Dermis microvascular lymphatic vessel endothelial cell (primary cell): ENCODE data around the gene PRKN. TPM values are rescaled to one million over a fixed set of nuclear protein-coding genes. Genes with fewer than 3 reads are reported as not detected.

Experiments
- DNase-seq, 2 donors: peaks; one replicate each; pipeline versions ENCODE4 v3.0.0 to v3.0.0-alpha.2; 2010; ENCODE audit warnings: low read depth in 2 of 2
- total RNA-seq: library from RNA; depleted of rRNA; stranded (reverse); fragments of >200 nt; gene quantifications from 2 replicates; pipeline ENCODE4 v1.2.1, GENCODE V29; 2014

The PRKN gene
- total RNA-seq, 1 donor from 2014 or later: 0.39 TPM

DNA sequence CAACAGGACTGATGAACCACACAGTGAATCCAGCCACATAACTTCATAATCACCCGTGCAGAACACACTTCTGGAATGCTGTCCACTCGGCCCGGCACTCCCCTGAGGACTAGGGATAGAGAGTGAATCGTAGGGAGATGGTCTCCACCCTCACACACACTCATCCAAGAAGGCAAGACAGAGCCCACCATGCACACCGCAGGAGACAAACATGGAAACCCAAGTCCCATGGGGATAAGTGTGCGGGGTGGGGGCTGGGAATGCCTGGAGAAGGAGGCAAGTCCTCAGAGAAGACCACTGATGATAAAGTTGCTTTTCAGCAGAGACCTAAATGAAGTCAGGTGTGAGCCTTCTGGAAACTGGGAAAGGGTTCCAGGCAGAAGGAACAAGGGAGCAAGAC, 1054.5 kb downstream of the PRKN start:
- no peak for DNase-seq

DNA sequence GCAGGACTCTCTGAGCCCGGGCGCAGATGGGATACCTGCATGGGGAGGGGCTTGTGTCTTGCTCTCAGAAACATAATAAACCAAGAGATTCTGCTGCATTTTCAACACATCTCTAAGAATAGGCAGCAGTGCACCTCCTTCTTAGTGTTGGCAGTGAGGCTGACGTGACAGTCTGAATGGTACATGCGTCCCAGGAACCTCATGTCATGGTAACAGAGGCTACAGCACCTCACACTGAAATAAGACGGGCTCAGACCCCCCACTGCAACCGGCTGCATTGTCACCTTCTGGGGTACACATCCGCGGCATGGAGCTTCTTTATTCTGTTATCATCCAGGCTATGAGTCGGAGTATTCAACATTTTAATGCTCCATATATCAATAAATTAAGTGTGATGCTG, 1056.4 kb downstream of the PRKN start:
- DNase-seq: no peak

DNA sequence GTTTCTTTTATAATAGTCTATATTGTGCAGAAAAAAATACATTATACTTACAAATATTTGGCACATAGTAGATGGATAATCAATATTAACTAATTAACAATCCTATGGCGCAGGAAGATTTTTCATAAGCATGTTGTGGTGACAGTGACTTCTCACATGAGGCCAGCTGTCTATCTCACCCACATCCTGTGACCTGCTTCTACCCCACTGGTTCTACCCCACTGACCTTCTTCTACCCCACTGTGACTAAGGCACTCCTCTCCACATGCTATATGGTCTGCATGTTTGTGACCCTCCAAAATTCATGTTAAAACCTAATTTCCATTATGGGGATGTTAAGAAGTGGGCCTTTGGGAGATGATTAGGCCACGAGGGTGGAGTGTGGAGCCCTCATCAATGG, 1058.9 kb downstream of the PRKN start:
- DNase-seq: no peak

DNA sequence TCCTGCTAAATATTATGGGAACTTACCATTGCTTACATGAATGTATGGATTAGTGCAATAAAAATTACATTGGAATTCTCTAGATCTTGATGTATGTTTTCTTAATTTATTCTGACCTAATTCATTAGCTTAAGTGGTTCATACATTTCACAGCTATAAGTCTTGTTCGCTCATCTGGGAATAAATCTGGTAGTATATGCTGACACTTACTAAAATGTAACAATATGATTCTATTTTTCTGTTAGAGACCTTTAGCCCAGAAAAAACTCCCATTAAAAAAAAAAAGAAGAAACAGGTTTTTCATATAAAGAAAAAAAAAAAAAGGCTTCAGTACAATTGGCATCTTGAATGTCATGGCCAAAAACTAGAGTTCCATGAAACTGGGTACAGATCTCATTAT, 1059.6 kb downstream of the PRKN start:
- DNase-seq: no peak

DNA sequence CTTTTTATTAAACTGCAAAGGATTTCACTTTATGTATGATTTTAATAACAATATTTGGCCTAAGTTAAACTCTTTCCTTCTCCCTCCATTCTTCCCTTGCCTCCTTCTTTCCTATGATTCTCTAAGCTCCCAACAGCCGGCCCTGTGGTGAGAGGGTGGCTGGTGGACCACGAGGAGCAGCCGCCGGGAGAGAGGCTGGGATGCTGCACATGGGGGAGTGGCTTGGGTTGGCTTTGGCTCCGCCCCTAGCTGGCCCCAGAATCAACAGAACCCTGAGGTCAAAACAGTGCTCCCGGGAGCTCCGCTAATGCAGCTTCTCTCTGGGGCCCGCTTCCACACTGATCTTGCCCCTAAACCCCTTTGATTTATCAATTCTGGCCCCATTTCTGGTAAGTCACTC, 1063.9 kb downstream of the PRKN start:
- no peak for DNase-seq

DNA sequence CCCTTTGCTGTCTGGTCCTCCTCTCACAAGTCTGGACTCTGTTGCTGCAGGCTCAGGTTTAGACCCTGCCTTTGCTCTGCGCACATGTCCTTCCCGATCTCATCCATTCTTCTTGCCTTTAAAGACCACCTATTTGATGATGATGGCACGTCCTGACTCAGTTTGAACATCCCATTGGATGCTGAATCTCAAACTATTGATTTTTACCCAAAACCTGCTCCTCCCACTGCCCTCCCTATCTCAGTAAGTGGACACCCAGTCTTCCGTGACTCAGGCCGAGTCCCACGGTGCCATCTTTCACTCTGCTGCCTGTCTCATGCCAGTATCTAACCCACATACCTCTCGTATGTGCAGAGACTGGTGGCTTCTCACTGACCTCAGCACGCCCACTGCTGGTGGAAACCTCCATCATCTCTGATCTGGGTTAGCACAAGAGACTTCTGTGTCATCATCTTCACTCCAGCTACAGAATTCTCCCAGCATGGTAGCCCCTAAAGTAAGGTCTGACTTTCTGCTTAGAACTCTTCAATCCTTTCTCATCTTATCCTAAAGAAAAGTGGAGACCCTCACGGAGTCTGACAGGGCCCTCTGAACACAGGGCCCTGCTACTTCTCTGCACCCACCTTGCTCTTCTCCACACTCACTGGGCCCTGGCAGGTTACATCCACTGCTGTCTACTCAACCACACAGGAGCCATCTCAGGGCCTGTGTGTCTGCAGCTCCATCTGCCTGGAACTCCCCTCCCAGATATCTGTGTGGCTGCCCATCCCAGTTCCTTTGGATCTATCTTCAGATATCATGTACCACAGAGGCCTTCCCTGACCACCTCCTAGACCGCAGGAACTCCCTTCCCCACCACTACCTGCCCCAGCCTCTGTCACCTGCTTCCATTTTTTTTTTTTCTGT, 1066.6 kb downstream of the PRKN start:
- no peak for DNase-seq

DNA sequence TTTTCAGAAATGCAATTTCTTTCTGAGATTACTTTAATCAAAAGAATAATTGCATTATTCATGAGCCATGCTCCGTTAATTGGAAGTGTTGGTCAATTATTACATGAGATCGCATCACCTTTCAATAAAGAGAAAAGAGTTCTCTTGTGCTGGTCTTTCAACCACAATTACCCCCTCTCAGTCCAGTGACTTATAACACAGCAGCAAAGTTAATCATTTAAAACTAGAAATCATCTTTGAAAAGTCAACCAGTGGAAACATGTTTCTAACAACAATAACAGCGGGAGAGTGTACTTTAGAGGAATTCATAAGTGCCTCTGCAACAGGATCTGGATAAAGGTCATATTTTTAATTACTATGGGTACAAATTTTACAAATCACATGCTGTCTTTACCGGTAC, 1069.4 kb downstream of the PRKN start:
- DNase-seq: no peak

DNA sequence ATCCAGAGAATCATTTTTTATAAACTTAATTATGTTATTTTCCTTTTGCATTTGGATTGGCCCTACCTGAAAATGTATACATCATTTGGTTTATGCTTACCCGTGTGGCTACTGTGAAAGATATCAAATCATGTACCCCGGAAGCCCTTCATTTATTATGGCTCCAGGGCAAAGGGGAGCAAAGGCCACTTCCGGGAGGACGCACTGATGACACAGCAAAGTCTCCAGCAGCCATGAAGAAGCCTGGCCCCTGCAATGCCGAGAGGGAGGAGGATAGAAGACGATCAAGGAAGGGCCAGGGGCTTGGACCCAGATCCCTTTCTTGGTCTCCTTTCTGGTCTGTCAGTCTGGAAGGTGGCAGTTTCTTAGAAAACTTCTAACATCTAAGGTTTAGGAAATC, 1073.4 kb downstream of the PRKN start:
- DNase-seq: no peak

DNA sequence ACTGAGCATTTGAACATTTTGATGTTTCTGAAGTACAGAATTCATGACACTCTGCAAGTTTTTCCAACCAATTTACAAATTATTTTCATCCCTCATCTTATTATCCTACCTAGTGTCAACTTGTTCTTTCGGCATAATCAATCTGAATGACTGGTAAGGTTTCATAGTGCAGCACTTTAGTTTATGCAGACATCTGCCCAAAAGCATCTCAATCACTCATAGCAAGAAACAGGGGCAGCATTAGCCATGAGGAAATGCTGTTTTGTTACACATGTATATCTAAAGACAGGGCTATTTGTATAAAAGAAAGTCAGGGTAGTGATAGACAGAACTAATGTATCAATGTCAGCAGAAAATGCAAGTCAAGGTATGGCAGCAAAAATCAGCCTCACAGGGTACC, 1075.6 kb downstream of the PRKN start:
- no peak for DNase-seq

DNA sequence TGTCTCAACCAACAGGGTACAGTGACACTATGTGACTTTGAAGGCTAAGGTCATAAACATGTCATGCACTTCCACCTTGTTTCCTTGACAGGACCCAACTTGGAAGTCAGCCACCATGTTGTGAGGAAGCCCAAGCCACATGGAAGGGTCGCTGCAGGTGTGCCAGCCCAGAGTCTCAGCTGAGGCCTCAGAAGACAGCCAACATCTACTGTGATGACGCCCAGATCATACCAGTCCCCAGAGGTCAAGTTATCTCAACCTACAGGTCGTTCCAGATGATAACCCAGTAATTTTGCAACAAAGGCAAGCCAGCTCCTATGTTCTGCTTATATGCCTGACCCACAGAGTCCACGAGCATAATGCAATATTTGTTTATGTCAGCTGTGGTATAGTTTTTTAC, 1077.7 kb downstream of the PRKN start:
- no peak for DNase-seq

DNA sequence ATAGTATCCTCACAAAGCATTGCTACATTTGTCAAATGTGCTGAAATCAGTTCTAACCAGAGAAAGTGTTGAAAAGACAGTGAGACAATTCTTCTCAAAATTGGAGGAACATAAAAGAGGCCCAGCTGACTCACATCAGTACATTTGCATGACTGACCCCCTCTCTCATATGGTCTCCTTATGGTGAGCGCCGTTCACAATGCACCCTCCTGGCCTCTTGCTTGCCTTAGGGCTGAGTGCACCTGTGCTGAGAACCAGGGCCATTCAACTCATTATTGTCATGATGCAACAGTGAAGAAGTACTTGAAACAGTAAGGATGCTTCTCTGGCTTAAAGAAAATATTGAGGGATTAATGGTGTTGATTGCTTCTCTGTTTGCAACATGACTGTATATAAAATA, 1078.5 kb downstream of the PRKN start:
- no peak for DNase-seq

DNA sequence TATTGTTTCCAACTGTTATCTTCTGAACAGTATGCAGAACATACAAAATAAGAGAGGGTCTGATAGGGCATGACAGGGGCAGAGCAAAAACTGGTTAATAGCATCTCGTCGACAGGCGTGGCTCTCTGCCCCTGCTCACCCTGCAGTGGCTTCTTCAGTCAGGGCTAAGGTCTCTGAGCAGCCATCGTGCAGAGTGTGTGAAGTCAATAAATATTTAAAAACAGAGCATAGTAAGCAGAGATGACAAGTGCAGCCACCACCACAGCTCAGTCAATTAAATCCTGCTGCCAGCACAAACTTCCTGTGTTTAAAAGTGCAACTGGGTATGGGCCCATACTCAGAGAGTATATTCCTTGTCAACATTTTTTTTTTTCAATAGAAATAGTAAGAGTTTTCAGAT, 1080.3 kb downstream of the PRKN start:
- DNase-seq: no peak

DNA sequence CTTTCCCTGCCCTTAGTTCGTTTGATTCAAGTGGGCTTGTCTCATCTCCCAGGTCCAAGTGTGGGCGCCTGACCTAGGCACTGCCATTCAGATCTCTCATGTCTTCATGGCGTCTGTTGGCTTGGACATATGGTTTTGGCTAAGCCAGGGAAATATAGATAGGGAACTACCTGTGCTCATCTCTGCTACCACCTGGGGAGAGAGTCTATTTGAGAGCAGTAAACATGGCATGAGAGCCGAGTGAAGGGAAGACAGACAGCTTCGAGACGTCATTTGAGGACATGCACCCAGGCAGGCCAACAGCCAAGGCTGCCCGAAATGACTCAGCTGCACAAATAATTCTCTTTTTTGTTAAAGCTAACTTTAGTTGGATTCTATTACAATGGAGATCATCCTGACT, 1083.0 kb downstream of the PRKN start:
- DNase-seq: no peak

DNA sequence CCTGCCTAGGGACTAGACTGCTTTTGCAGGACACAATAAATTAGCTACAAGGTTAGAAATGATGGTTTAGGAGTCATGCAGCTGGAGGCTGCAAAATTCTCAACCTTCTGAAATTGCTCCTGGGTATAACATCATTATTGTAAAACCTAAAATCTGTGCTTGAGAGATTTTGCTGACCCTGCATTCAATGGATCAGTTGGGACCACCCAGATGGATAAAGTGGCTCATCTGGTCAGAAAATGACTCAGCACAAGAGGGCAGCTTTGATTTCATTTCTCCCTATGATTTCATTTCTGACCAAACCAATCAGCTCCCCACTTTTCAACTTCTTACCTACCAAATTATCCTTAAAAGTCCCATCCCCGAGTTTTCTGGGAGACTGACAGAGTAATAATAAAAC, 1086.4 kb downstream of the PRKN start:
- DNase-seq: no peak

DNA sequence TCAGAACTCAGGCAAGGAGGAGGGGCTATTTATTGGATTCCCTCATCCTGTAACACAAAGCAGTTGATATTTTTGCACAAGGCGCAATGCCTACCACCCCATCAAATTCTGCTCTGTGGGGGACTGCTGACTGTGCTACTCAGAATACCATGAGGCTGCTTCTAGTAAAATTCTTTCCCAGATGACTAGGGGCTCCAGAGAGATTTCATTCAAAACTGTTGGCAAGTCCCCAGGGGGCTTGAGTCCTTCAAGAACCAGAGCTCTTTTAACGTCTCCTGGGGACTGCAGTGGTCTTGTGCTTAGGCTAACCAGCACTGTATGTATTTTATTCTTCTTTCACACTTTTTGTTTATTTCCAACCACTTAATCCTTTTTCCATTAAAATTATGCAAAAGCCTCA, 1087.8 kb downstream of the PRKN start:
- no peak for DNase-seq

DNA sequence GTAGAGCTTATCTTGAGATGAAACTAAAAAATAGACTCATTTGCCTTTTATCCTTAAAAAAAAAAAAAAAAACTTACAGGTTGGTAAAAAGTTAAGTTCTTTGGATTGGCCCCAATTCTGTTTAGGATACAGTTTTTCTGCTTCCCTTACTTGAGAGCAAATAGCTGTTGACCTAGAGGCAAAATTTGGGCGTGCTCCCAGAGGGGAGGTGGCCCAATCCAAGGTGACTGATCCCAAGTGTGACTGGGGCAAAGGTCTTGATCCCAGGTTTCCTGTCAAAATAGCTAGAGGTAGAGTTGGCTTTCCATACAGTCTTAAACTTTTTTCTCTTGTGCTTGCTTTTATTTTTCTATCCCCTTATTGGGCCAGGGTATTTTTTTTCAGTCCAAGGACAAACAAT, 1089.9 kb downstream of the PRKN start:
- DNase-seq: no peak

DNA sequence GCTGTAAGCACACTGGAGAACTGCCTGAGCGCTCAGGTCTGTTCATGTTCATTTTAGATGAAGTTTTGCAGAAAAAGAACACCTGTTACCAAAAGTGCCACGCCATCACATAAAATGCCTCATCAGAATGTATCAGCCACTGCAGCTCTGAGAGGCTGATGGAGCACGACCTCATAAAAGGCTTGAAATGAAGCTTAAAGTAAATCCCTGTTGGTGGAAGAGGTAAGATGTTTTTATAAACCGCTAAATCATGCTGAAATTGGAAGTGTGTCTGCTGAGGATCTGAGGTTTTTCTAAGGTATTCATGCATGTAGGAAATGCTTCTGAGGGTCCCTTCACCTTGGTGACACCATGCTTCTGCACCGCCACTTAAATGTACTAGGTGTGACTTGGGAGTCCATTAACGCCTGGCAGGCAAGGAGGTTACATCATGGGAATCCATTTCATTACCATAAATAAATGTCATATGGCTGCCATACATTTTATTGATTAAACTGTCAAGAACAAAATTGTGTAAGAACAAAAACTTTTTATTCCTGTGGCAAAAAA, 1090.6 kb downstream of the PRKN start:
- DNase-seq: no peak

DNA sequence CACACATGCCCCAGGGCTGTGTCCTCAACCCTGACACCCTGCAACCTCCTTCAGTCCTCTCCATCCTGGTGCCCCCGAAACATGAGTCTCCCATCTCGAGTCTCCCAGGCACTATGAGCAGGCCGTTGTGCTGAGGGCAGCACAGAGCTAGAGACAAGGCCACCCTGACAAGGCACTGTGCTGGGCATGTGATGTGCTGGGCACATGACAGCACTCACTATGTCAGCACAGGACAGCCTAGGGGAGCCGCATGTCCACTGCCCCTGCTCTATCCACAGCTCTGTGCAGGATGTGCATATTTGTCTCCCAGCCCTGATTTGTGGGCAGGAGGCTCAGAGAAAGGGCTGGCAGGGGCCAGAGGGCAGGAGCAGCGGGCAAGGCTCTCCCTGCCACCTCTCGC, 1091.6 kb downstream of the PRKN start:
- no peak for DNase-seq

DNA sequence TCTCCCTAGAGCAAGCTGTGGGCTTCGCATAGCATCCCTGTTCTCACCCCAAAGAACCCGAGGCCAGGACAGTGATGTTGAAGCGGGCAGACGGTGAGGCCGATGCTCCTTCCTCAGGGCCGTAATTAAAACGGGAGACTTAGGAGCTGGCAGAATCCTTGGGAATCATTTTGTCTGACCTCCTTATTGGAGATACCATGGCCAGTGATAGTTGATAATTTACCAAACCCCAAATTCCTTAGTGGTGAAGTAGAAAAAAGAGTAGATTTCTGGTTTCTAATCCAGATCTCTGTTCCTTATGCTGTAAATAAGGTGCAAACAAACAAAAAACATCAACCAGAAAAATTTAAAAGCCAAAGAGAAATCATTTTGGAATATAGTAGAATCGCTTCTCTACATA, 1092.7 kb downstream of the PRKN start:
- DNase-seq: no peak

DNA sequence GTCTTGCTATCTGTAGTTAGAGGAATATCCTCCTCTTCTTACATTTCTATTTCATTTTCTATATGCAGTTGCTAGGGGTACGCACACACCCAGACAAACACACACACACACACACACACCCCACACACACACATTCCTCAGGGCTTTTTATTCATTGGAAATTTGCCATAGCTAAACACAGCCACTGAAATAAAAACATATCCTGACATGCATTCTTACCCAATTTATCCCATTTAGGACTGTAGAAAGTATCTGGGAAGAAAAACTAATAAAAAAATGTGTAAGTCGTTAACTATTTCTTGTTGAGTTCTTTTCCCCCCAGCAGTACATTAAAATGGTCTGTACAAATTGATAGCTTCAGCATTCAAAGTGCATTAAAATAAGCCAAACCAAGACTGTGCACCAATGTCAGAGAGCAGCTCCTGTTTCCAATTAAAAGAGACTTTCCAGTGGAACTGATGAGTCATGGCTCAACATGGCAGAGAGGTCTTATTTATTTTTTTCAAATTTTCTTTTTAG, 1095.8 kb downstream of the PRKN start:
- DNase-seq: no peak

DNA sequence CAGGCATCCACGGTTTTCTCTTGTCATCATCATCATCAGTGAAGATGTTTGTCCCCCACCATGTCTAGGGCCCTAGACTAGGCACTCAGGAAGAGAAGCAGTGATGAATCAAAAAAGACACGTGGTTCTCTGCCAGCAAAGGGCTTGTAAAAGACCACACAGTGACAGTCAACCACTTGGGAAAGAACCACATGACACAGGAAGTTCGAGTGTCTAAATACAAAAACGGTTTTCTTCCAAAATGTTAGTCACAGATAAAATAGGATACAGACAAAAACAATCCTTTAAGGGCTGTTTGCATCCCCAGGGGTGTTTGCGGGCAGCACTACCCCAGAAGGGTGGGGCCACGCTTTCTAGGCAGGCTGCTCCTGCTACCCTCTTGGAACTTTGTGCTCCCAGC, 1096.9 kb downstream of the PRKN start:
- DNase-seq: no peak

DNA sequence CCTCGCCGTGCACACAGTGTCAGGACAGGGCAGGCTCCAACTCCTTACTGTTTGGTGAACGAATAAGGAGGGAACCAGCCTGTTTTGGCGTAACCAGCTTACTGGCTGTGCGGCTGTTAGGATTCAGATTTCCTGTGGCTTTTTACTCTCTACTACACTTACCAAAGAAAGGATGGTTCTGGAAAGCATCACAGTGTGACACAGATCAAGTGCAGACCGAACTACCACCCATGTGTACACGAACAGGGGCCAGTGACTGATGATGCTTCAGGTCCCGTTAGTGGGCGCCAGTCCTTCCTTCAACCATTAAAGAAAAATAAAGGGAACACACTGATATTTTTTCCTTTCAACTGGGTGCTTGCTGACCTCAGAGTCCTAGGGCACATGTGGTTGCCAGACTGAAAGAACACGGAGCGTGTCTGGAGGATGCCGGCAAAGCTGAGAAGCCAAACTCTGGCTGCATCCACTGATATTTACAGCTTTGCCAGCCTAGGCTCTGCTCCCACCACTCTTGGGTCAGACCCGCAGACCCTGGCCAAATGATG, 1101.4 kb downstream of the PRKN start:
- DNase-seq: no peak

DNA sequence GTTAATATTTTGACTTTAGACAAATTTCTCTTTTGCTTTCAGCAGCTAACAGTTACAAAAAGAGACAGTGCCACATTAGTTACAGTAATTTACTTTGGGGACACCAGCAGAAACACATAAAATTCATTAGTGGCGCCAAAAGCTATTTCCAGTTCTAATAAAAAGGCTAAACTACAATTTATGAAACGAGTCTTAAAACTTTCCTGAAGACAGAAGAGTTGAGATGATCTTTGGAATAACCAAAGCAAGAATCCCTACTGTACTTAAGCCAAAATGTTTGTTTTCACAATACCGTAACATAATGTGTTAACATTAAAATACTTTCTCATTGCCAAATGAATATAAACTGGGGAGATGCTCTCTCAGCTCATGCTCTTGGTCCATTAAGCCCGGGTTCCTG, 1103.5 kb downstream of the PRKN start:
- no peak for DNase-seq
